Astrocyte of the spinal cord (primary cell): Measurements from ENCODE around the gene MAF.

Experiments used
- DNase-seq: peaks from one replicate; pipeline ENCODE4 v3.0.0; 2011; ENCODE audit warnings: low read depth, low spot score
- H3K4me3 ChIP-seq: 2 replicates; pipeline ENCODE4 v1.5.1; 2011; ENCODE audit warnings: low read depth, mild to moderate bottlenecking, low read length, moderate library complexity
- in situ Hi-C: cut with HindIII; loops from 2 replicates; pipeline ENCODE4 v1.10.0; 2017; ENCODE audit warnings: low sequenced_read_pairs
- TF ChIP-seq, protein P1 (sequence below): IDR thresholded peaks from 2 replicates; pipeline ENCODE4 v1.5.1; 2012; ENCODE audit warnings: low read depth, mild to moderate bottlenecking, low read length, inconsistent platforms

Gene MAF

DNA sequence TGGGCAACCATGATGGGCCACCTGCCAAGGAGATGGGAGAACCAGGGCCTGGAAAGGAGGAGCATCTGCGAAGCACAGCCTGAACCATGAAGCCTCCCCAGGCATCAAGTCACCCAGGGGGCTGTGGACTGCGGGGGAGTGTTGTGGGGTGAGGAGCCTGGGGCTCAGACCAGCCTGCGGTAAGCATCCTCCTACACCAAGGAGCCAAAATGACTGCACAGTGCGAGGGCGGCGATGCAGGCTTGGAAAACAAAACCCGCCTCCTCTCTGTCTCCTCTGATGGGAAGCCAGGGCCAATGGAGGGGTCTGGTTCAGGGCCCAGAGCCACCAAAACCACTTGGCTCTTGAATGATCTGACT, 18.1 kb upstream of the MAF start:
- H3K4me3 ChIP-seq, result no peak overlapping the region
- TF ChIP-seq, protein P1, sequence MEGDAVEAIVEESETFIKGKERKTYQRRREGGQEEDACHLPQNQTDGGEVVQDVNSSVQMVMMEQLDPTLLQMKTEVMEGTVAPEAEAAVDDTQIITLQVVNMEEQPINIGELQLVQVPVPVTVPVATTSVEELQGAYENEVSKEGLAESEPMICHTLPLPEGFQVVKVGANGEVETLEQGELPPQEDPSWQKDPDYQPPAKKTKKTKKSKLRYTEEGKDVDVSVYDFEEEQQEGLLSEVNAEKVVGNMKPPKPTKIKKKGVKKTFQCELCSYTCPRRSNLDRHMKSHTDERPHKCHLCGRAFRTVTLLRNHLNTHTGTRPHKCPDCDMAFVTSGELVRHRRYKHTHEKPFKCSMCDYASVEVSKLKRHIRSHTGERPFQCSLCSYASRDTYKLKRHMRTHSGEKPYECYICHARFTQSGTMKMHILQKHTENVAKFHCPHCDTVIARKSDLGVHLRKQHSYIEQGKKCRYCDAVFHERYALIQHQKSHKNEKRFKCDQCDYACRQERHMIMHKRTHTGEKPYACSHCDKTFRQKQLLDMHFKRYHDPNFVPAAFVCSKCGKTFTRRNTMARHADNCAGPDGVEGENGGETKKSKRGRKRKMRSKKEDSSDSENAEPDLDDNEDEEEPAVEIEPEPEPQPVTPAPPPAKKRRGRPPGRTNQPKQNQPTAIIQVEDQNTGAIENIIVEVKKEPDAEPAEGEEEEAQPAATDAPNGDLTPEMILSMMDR, result no peak
- DNase-seq, result no peak
- in situ Hi-C loops, result no loop called here

DNA sequence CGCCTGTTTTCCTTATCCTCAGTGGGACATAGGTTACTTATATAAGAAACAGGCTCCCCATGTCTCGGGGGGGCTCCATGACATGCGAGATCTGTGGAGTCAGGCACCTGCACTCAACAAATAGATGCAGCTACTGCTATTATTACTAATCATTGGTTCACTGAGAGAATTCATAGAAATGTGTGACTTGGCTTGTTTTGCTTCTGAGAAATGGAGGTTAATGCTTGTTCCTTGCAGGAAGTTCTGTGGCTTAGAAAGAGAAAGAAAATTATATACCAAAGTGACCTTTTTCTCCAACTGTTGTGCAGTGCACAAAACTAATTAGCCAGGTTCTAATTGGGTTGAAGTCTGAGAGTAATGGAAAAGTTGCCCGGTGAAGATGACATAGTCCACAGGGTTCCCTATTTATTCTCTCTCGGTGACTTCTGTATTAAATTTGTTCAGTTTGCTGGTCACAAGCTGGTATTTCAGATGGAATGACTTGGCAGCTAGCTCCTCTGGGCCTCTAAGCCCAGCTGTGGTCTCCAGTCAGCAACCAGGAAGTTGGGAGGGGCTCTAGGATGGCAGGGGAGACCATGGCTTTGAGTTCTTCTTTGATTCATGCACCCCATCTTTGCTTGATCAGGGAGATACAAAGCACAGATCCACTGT, 17.6 kb upstream of the MAF start:
- DNase-seq, result no peak
- H3K4me3 ChIP-seq, result no peak overlapping the region
- in situ Hi-C loops, result no loop called here
- TF ChIP-seq, protein P1, result no peak

DNA sequence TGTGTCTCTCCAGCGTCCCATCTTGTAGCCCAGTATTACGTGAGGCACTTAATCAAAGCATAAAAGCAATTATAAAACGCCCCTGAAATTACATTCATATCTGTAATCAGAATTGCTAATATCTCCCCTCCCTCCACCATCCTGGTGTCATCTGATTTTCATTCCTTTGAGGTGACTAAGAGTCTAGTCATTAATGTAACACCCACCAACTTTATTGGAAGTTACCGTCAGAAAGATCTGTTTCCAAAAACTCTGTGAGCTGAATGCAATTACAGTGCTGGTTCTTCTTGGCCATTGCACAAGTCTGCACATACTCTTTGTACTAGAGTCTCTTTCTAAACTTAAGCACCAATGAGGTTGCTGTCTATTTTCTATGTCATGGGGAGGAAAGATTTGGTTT, 12.5 kb upstream of the MAF start:
- in situ Hi-C loops, result no loop called here
- no peak overlapping the region for H3K4me3 ChIP-seq
- TF ChIP-seq, protein P1, result no peak
- peak; percentile 31 for DNase-seq

DNA sequence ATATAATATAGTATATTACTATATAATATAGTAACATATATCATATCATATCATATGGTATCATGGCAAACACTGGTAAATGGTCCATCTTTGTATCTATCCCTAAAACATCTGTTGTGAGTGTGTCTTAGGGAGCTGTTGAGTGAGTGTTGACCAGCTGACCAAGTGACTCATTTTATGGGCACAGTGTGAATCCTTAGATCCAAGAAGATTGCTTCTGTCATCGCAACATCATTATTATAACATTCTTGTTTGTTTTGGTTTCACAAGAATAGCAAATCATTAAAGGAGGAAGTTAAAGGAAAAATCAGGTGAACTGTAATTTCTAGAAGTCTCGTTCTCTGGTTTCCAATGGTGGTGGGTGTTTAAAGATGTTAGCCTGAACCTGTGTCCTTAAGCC, 11.7 kb upstream of the MAF start:
- peak; percentile 38 for DNase-seq
- H3K4me3 ChIP-seq, result no peak overlapping the region
- in situ Hi-C loops, result no loop called here
- TF ChIP-seq, protein P1, result no peak

DNA sequence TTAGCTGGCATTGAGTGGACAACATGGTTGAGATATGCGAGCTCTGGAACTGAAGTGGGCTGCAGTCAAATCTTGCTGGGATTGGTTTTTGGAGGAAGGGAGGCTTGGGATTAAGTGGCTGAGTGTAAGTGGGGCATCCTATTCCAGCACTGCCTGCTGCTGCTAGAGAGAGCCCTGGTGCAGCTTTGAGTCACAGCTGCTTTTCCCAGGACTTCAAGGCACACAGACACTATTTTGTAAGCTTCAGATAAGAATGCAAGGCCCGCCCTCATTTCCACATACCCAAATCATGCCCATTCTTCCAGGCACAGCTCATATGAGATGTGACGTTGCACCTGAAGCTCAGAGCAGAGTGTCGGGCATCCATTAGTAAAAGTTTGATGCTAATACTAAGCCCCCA, 10.2 kb upstream of the MAF start:
- H3K4me3 ChIP-seq, result no peak overlapping the region
- TF ChIP-seq, protein P1, result no peak
- in situ Hi-C loops, result no loop called here
- DNase-seq, result no peak

DNA sequence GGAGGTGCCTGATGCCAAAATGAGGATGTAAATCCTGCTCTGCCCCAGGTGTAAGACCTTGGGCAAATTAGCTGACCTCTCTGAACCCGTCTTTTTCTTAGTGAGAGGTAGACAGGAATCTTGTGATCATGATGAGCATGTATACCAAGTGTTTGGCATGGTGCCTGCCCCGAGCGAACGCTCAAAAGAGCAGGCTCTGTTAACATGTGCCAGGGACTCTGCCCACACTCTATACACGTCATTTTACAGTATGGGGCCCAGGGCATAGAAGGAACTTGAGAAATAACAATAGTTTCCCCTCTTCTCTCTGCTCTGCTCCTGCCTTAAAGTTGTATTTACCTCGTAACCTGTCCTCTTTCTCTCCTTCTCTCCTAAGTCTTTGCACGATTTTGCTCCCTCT, 9.3 kb upstream of the MAF start:
- in situ Hi-C loops, result no loop called here
- TF ChIP-seq, protein P1, result no peak
- no peak for DNase-seq
- H3K4me3 ChIP-seq, result no peak overlapping the region

DNA sequence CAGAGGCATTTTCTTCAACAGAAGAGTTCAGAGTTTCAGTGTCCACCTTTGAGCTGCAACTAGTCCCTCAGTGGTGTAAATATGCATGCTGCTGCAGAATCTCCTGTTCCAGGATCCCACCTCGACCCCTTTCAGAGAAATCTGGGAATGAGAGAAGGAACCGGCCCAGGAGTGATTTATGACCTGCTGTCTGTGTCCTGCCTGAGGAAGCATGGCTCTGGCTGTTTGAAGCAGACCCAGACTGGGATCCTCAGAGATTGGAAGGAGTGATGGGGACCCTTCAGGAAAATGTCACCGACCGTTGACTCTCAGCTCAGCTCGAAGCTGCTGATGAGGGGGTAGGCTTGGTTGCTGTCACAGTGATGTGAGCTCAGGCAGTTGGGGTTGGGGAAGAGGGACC, 8.4 kb upstream of the MAF start:
- no peak overlapping the region for H3K4me3 ChIP-seq

More for the DNA sequence above, 8.4 kb upstream of the MAF start:
- in situ Hi-C loops, result no loop called here
- TF ChIP-seq, protein P1, result no peak
- no peak for DNase-seq
